HG03469 (cell line): Measurements from ENCODE around the gene RFX1.

Source experiments
- ATAC-seq: cut with Tn5 transposase; IDR thresholded peaks from one replicate; pipeline ENCODE4 v1.9.1; 2021; ENCODE audit warnings: mild to moderate bottlenecking, moderate library complexity, moderate number of reproducible peaks; ENCODE audit not compliant: unreplicated experiment

The RFX1 gene

DNA sequence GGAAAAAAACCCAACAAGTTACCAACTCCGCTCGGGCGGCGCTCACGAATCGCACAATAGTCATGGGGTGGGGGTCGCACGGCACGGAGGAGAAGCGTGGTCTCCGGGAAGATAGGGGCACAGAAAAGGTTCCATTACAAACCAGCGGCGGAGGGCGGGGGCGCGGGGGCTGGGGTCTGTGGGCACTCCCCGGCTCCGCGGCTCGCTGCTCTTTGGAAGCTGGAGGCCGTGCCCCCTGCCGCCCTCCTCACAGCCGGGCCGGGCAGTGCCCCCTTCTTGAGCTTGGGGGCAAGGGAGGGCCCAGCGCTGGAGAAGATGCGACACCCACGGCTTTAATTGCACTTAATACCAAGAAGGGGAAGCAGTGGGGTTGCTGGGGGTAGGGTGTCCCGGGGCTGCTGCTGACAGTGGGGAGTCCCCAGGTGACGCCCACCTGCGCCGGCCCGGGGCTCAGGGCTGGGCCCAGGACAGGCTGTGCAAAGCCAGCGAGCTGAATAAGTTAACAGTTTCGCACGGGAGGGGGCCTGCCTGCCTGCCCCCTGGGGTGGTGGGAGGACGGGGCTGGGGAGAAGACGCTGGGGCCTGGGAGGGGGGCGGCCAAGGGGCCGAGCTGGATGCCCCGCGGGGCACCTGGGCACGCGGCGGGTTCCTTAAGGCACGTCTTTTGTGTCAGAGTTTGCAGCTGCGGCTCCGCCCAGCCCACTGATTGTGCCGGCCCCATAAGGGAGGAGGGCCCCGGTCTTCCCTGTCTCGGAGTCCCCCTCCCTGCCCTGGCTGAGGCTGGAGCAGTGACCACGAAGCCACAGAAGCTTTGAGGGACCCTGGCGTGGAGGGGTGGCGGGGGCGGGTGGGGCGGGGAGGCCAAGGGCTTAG is 44.1 kb downstream of the RFX1 start:
- no peak for ATAC-seq

DNA sequence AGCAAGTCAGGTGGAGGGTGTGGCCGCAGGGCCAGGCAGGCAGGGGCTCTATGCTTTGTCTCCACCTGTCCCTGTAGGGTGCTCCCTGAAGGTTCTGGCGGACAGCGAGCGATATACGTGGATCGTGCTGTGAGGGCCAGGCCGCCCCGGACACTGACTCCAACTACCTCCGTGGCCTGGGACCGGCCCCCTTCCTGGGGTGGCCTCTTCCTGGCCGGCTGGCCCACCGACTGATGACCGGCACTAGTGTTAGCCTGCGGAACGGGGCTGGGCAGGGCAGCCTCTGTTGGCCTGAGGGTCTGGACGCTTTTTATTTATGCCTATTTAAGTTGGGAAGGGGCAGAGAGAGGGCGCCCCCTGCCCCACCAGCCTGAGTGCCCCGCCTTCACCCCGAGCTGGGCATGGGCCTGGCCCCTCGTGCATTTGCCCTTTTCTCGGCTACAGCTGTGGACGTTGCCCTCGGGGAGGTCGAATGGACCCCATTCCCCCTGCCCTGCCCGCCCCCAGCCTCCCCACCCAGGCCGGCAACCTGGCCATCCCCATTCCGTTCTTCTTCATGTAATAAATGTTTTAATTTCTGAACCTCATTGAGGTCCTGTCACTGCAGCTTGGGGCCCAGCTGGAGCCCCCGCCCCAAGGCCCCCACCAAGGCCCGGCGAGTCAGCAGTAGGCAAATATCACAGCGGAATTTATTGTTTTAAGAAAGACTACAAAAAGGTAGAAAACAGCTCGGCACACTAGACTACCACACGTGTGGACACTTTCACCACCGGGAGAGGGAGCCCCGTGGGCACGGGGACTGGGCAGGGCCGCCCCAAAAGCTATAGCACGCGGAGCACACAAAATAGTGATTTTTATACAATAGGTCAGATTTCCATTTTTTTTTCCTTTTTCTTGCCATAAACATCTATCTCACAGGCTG is 45.0 kb downstream of the RFX1 start:
- ATAC-seq, result no peak

DNA sequence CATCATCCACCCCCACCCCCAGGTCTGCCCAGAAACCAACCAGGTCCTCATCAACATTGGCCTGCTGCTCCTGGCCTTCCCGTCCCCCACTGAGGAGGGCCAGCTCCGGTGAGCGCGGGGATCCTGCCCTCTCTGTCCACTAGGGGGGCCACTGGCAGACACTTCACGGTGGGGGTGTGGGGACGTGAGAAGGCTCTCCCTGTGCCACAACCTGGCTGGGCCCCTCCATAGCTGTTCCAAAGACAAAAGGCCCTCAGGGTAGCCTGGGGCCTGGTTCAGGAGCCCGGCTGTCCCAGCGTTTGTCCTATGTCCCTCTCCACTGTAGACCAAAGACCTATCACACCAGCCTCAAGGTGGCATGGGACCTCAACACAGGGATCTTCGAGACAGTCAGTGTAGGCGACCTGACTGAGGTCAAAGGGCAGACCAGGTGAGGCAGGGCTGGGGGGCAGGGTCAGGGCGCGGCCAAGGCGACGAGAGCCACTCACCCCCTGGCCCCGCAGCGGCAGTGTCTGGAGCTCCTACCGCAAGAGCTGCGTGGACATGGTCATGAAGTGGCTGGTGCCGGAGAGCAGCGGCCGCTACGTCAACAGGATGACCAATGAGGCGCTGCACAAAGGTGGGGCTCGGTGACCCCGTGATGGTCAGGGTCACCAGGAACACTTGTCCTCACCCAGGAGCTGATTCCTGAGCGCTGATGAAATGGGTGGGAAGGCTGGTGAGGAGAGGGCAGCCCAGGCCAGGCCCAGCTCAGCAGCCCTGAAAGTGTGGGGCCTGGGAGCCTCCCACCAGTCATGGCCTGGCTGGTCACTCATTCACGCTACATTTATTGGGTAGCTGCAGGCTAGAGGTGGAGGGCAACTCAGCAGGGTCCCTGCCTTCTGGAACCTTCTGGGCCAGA is 45.9 kb downstream of the RFX1 start:
- no peak for ATAC-seq

DNA sequence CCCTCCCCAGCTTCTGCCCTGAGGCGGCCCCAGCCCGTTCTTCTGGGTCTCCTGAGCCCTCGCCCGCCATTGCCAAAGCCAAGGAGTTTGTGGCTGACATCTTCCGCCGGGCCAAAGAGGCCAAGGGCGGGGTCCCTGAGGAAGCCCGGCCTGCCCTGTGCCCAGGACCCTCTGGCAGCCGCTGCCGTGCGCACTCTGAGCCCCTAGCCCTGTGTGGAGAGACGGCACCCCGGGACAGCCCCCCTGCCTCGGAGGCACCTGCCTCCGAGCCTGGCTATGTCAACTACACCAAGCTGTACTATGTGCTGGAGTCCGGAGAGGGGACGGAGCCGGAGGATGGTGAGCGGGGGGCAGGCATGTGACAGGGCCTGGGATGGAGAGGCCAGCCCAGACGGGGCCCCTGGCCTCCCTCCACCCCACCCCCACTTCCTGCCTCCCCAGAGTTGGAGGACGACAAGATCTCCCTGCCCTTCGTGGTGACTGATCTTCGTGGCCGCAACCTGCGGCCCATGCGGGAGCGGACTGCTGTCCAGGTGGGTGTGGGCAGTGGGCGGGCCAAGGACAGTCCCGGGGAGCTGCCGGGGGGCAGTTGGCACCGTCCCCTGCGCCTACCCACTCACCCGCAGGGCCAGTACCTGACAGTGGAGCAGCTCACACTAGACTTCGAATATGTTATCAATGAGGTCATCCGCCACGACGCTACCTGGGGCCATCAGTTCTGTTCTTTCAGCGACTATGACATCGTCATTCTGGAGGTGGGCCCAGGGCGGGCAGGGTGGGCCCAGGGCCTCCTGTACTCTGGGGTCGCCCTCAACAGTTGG is 46.8 kb downstream of the RFX1 start:
- ATAC-seq, result no peak

DNA sequence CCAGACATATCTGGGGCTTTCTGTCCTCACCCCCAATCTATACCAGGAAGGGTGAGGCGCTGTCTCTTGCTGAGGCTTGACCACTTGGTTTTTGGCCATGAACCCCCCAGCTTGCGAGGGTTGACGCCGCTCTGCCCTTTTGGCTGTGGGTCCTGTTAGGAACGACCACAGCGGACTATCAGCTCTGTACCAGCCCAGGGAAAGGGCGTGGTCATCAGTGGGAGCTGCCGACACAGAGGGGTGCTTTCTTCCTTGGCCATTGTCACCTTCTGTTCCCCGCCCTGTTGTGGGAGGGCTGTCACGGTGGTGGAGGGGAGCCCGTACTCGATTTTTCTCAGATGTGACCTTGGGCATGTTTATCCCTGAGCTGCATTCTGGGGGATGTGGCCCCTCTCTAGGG is 48.1 kb downstream of the RFX1 start:
- no peak for ATAC-seq

DNA sequence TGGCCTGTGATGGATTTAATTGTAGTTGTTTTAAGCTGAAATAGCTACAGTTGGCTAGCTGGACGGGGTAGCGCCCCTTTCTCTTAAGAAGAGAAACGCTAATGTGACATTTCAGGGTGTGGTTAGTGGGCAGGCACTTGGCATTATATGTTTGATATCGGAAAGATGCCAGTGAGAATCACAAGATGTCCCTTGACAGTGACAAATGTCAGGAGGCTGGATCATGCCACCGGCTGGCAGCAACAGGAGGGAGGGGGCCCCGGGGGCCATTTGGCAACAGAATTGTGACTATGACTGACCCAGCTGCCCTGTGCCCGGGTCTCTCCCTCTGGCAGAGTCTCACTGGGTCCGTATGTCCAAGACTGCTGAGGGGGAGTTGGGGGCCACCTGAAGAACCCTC is 49.1 kb downstream of the RFX1 start:
- ATAC-seq, result no peak

DNA sequence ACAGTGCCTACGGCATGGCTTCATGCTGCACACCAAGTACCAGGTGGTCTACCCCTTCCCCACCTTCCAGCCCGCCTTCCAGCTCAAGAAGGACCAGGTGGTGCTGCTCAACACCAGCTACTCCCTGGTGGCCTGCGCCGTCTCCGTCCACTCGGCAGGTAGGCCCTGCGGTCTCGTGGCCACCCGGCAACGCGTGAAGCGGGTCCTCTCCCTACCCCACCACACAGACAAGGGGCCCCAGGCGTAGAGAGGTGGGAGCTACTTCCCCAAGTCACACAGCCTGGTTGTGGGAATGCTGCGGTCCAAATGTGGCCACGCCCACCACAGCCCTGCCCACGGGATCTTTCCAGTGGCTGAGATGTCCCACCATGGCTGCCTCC is 49.8 kb downstream of the RFX1 start:
- ATAC-seq, result no peak

DNA sequence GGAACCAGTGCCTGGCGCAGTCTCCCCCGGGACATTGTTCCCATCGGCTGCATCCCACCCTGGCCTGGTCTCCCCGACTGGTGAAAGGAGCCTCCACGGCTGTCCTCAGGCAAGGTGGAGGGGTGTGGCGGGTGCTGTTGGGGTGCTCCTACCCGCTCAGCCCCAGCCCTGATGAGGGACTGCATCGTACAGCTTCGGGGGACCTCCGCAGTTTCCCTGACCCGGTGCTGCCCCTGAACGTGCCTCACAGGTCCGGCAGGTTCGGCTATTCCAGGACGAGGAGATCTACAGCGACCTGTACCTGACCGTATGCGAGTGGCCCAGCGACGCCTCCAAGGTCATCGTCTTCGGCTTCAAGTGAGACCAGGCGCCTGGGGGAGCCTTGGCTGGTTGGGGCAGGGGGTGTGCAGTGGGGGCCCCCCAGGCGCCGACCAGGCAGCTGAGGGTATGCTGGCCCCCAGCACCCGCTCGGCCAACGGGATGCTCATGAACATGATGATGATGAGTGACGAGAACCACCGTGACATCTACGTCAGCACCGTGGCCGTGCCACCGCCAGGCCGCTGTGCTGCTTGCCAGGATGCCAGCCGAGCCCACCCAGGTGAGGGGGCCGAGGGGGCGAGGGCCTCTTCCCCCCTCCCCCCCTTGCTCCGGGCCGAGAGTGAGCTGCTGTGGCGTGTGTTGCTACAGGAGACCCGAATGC is 50.3 kb downstream of the RFX1 start:
- no peak for ATAC-seq

DNA sequence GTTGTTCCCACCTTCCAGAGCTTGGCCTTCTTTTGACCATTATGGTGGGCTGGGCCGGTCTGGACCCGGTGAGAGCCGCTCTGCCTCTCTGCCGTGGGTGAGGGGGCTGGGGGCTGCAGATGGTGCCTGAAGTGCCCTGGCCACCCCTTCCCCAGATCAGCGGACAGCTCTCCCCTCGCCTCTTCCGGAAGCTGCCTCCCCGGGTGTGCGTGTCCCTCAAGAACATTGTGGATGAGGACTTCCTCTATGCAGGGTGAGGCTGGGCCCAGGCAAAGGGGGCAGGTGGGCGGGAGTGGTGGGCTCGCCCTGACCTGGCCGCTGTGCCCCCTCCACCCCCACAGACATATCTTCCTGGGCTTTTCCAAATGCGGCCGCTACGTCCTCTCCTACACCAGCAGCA is 51.9 kb downstream of the RFX1 start:
- no peak for ATAC-seq

DNA sequence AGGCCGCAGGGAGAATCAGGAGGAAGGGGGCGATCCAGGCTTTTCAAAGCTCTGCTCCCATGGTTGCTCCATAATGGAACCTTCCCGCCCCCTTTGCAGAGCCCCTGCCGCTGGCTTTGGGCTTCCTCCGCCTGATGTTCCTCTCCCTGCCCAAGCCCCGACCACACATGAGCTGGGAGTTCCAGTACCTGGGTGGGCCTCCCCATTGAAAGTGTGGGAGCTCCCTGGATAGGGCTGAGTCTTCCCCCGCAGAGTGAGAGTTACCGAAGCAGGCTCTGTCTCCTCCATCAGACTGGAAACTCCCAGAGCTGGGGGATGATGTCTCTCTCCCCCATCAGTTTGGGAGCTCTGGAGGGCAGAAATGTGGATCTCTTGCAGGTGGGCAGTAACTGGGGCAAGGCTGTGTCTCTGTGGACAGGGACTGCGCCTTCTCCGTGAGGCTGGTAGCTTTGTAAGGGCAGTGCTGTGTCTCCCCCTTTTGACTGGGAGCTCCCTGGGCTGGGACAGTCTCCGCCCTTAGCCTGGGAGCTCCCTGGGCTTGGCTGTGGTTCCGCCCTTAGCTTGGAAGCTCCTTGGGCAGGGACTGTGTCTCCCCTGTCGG is 53.1 kb downstream of the RFX1 start:
- no peak for ATAC-seq

DNA sequence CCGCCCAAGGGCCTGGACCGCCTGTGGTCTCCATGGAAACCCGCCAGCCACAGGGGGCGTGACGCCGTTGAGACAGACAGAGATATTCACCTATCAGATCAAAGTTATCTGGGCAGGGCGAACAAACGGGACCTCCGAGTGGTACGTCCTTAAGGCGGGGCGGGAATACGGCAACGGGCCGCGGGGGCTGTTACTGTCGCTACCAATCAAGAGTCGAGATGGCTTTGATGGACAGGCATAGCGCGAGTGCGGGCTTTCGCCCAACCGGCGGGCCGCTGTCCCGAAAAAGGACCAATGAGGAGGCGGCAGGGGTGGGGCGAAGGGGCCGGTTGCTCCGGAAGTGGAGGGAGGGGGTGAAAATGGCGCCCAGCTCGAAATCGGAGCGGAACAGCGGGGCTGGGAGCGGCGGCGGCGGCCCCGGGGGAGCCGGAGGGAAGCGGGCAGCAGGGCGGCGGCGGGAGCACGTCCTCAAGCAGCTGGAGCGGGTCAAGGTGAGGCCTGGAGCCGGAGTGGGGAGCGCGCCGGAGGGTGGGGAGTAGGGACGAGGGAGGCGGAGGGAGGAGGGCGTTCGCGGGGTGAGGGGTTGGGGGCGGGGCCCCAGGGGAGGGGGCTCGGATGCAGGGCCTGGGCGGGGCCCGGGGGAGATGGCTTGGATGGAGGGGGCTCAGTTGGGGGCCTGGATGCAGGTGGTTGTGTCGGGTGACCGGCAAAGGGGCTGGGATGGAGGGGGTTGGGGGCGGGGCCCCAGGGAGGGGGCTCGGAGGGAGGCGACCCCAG is 53.8 kb downstream of the RFX1 start, which contains the start of gene DCAF15:
TSS of gene DCAF15 (plus strand) at position 356 of the 777 bp plus-strand sequence. CDS start at position 360, 4 bp downstream.
- ATAC-seq, result peak; percentile 77

DNA sequence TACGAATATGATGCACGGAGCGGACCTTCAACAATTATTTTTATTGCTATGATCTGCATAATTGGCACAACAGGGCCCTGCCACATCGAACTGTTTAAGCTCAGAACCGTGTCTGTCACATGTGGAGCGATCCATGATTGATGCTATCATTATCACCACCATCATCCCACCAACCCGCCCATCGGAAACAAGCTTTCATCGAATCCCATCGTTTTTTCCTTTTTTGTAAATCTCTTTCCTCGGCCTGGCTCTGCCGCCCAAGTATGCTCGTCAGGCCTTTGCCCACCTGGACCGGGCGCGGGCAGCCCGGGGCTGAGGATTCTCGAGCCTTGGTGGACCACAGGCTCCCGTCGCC is 54.3 kb downstream of the RFX1 start:
- no peak for ATAC-seq

DNA sequence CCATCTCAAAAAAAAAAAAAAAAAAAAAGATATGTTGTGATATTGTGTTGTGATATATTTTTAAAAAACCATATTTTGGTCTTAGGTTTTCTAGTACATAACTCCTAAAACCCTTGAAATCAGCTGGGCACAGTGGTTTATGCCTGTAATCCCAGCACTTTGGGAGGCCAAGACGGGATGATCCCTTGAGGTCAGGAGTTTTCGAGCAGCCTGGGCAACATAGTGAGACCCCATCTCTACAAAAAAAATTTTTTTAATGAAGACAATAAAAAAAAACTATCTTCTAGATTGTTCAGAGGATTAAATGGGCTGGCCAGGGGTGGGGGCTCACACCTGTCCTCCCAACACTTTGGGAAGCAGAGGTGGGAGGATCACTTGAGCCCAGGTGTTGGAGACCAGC is 55.1 kb downstream of the RFX1 start:
- no peak for ATAC-seq

DNA sequence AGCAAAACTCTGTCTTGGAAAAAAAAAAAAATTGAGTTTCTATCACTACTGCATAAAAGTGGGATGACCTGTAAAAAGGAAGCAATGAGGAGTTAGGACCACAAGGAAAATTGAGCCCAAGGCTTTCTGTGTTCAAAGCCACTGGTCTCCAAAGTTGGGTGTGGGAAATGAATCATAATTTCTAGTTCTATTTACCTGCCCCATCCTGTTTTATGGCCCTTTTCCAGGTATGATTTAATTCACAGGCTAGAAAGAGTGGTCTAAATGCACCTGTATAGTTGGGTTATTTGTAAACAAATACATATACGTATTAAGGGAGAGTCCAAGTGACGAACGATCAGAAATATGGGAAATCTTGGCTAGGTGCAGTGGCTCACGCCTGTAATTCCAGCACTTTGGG is 59.7 kb downstream of the RFX1 start:
- no peak for ATAC-seq

DNA sequence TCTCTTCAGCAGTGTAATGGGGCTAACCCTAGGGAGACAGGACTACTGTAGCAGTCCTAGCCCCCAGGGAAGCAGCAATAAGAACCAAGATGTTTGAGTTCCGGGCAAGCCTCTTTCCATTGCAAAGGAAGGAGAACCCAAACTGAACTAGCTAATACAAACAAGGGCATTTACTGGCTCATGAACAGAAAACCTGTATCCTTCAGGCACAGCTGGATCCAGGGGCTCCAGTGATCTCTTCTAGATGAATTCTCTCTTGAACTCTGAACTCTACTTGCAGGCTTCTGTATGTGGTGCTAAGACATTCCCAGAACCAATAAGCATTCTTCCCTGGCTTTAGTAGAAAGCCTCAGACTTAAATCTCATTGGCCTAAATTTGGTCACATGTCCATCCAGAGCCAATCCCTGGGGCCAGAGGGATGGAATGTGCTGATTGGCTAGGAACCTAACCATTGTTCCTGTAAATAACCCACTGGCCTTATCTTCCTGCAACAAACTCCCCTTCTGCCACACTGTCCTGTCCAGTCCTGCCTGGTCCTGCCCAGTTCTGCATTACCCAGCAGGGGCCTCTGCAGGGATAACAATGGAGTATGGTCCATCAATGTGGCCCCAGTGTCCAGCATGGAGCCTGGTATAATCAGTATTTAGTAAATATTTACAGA is 64.0 kb downstream of the RFX1 start:
- no peak for ATAC-seq

DNA sequence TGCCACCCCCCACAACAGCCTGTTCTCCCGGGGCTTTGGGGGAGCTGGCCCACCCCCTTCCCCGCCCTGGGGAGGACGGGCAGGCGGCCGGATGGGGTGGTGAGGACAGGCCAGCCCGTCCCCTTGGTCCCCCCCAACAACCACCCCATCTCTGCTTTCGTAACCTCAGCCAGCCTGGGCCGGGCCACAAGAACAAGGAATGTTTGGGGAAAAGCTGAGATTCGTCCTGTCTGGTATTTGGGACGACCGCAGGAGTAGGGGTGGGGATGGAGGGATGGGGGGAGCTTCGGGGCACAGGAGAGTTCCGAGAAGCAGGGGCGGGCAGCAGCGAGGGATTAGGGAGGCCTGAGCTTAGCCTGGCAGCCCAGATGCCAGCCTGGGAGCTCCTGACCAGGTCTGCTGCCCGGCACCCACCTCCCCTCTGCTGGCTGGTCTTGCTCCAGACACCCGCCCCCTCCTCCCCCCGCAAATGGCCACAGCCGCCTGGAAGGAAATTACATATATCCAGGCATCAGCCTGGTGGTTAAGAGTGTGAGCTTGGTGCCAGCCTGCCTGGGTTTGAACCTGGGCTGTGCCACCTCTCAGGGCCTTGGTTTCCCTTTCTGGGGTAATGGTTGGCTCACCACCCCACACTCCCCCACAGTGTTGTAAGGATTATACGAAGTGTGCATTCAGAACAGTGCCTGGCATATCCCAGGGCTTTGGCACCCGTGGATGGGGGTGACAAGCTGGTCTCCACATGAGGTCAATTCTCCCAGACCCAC is 67.6 kb downstream of the RFX1 start, which contains the start of gene PODNL1:
TSS of gene PODNL1 (minus strand) at position 117 of the 764 bp plus-strand sequence. CDS start 236 bp downstream, outside the sequence.
- no peak for ATAC-seq
